ENCODE data around the gene NLRC5.
"Not testable (repeated sequence)": the region's sequence is repeated elsewhere in the genome, so short reads cannot be mapped to it uniquely, and the experiment has no call there.

NLRC5 gene

GRCh38 chr16:57003439-57004386 is 14.4 kb downstream of the NLRC5 start:
- no peak for FAIRE-seq

- FAIRE-seq: no peak
These were observed 15.3 kb downstream of the NLRC5 start for GRCh38 chr16:57004387-57005250.

GRCh38 chr16:57005597-57005996 is 16.2 kb downstream of the NLRC5 start:
- FAIRE-seq: not testable (repeated sequence)

GRCh38 chr16:57007050-57007449 is 17.7 kb downstream of the NLRC5 start:
- no peak for FAIRE-seq

GRCh38 chr16:57007530-57007929 is 18.2 kb downstream of the NLRC5 start:
- FAIRE-seq: no peak

- FAIRE-seq: no peak
These were observed 19.1 kb downstream of the NLRC5 start for GRCh38 chr16:57008440-57008839.

GRCh38 chr16:57009643-57010170 is 20.4 kb downstream of the NLRC5 start:
- no peak for FAIRE-seq

GRCh38 chr16:57012353-57012752 is 23.0 kb downstream of the NLRC5 start:
- FAIRE-seq: no peak

GRCh38 chr16:57013229-57013628 is 23.9 kb downstream of the NLRC5 start:
- no peak for FAIRE-seq

- no peak for FAIRE-seq
These were observed 24.5 kb downstream of the NLRC5 start for GRCh38 chr16:57013902-57014301.

- no peak for FAIRE-seq
These were observed 26.9 kb downstream of the NLRC5 start for GRCh38 chr16:57016301-57016700.

GRCh38 chr16:57016831-57017230 is 27.5 kb downstream of the NLRC5 start:
- FAIRE-seq: no peak

- FAIRE-seq: no peak
These were observed 27.9 kb downstream of the NLRC5 start for GRCh38 chr16:57017251-57017650.

GRCh38 chr16:57019746-57020145 is 30.4 kb downstream of the NLRC5 start:
- no peak for FAIRE-seq

GRCh38 chr16:57020651-57021050 is 31.3 kb downstream of the NLRC5 start:
- FAIRE-seq: no peak

- FAIRE-seq: no peak
These were observed 32.4 kb downstream of the NLRC5 start for GRCh38 chr16:57021757-57022156.

- no peak for FAIRE-seq
These were observed 33.1 kb downstream of the NLRC5 start for GRCh38 chr16:57022445-57022844.

GRCh38 chr16:57023541-57024249 is 34.3 kb downstream of the NLRC5 start:
- no peak for FAIRE-seq

GRCh38 chr16:57024894-57025680 is 35.7 kb downstream of the NLRC5 start:
- FAIRE-seq: no peak

GRCh38 chr16:57025941-57026777 is 36.8 kb downstream of the NLRC5 start:
- FAIRE-seq: no peak

- no peak for FAIRE-seq
These were observed 37.4 kb downstream of the NLRC5 start for GRCh38 chr16:57026778-57027062.

Measured in islet of Langerhans (tissue), 1 donor.